Gastrocnemius medialis (tissue), 4 donors: Measurements from ENCODE around the gene AFAP1. TPM values are rescaled to one million over a fixed set of nuclear protein-coding genes. Genes with fewer than 3 reads are reported as not detected.

Experiments
- ATAC-seq, 2 donors: fragments of 150-250 bp; one replicate each; pipeline ENCODE4 v1.9.1; 2016
- DNase-seq, 2 donors: peaks; one replicate each; pipeline ENCODE4 v3.0.0-alpha.2; 2019
- H3K27ac ChIP-seq, 4 donors: fragments of 200-600 bp; sonication (generic); 1 replicate in 1 of 4; 2 replicates in 3 of 4; pipeline ENCODE4 v1.5.1; 2016 to 2018; ENCODE audit warnings: mild to moderate bottlenecking in 2 of 4, moderate library complexity in 1 of 4
- H3K27me3 ChIP-seq, 3 donors: fragments of 200-600 bp; sonication (generic) in 2 of 3; 1 replicate in 1 of 3; 2 replicates in 2 of 3; pipeline versions ENCODE4 v1.5.1 to v1.6.0; 2016 to 2019; ENCODE audit warnings: mild to moderate bottlenecking in 1 of 3, moderate library complexity in 1 of 3
- H3K36me3 ChIP-seq, 2 donors: fragments of 200-600 bp; sonication (generic) in 1 of 2; one replicate each; pipeline ENCODE4 v1.5.1; 2017 to 2018
- H3K4me1 ChIP-seq, 2 donors: fragments of 200-600 bp; sonication (generic) in 1 of 2; one replicate each; pipeline ENCODE4 v1.5.1; 2016 to 2017; ENCODE audit warnings: mild to moderate bottlenecking in 2 of 2
- H3K4me3 ChIP-seq, 4 donors: fragments of 200-600 bp; sonication (generic) in 3 of 4; 1 replicate in 1 of 4; 2 replicates in 3 of 4; pipeline ENCODE4 v1.5.1; 2016 to 2019; ENCODE audit warnings: mild to moderate bottlenecking in 2 of 4
- H3K9me3 ChIP-seq, 3 donors: fragments of 200-600 bp; sonication (generic) in 2 of 3; 1 replicate in 1 of 3; 2 replicates in 2 of 3; pipeline ENCODE4 v1.5.1; 2016 to 2019
- CTCF ChIP-seq, 5 experiments: fragments of 450-650 bp in 3 of 5; fragments of 200-600 bp in 2 of 5; sonication (generic) in 2 of 5; IDR thresholded peaks in 4 of 5; conservative IDR thresholded peaks in 1 of 5; 1 replicate in 4 of 5; 2 replicates in 1 of 5; pipeline ENCODE4 v1.5.1; 2016 to 2019; ENCODE audit warnings: antibody characterized with exemption in 5 of 5, mild to moderate bottlenecking in 3 of 5, moderate library complexity in 3 of 5
- POLR2A ChIP-seq, 2 donors: fragments of 450-650 bp; IDR thresholded peaks; one replicate each; pipeline ENCODE4 v1.6.1; 2017; ENCODE audit warnings: antibody characterized with exemption in 2 of 2, mild to moderate bottlenecking in 2 of 2, moderate library complexity in 2 of 2
- in situ Hi-C, 4 donors: fragments of 200-750 bp; cut with MboI; loops; one replicate each; pipeline versions ENCODE4 v1.15.0 to v1.8.0; 2017; ENCODE audit warnings: low sequenced_read_pairs in 4 of 4
- intact Hi-C: fragments of 100-400 bp; cut with DNase I; formaldehyde crosslinking; loops from one replicate; pipeline ENCODE4 v1.15.1; 2023; ENCODE audit warnings: low total_unique reads
- total RNA-seq, 4 donors: library from RNA; depleted of rRNA; stranded (reverse); fragments of >200 nt; gene quantifications; one replicate each; pipeline versions ENCODE4 v1.1.0 to v1.2.3, GENCODE V29; 2016

AFAP1 gene
- total RNA-seq, 4 donors from 2014 or later = 1.5 to 8.6 (median 3.5) TPM

- TF ChIP-seq POLR2A (IDR thresholded peaks at IDR 0.05) (no peak), CTCF (IDR thresholded peaks at IDR 0.05 in 4 of 5, conservative IDR thresholded peaks at IDR 0.05 in 1 of 5) (no peak)
- in situ Hi-C loops = loop anchor here in 2 of 4 donors (25.0 kb wide), 1 partner anchor 523 kb away; the partner anchor contains the start of gene SORCS2 (in 2 of the 2)
- H3K9me3 ChIP-seq = no peaks in the 10 kb centered on the region
- H3K27ac ChIP-seq = no peak overlapping the region
- intact Hi-C loops = no loop called here
- no peaks in the 10 kb centered on the region for H3K36me3 ChIP-seq
- no peak for DNase-seq
- H3K27me3 ChIP-seq = no peaks in the 10 kb centered on the region
- H3K4me3 ChIP-seq = no peak overlapping the region
- ATAC-seq = no peak
- no peaks in the 10 kb centered on the region for H3K4me1 ChIP-seq
Measured at GRCh38 chr4:7710576-7711306, 228.9 kb downstream of the AFAP1 start.

- Histone ChIP-seq H3K4me1 (no peaks in the 10 kb centered on the region), H3K36me3 (no peaks in the 10 kb centered on the region), H3K27ac (no peak overlapping the region), H3K9me3 (no peaks in the 10 kb centered on the region), H3K27me3 (no peaks in the 10 kb centered on the region), H3K4me3 (no peak overlapping the region)
- intact Hi-C loops (no loop called here), in situ Hi-C loops (loop anchor here in 2 of 4 donors (25.0 kb wide), 1 partner anchor 523 kb away; the partner anchor contains the start of gene SORCS2 (in 2 of the 2))
- ATAC-seq (no peak), DNase-seq (no peak)
- TF ChIP-seq POLR2A (IDR thresholded peaks at IDR 0.05) (no peak), CTCF (IDR thresholded peaks at IDR 0.05 in 4 of 5, conservative IDR thresholded peaks at IDR 0.05 in 1 of 5) (no peak)
Measured at GRCh38 chr4:7710126-7710525, 229.5 kb downstream of the AFAP1 start.

- Histone ChIP-seq H3K27me3 (no peaks in the 10 kb centered on the region), H3K9me3 (no peaks in the 10 kb centered on the region), H3K27ac (no peak overlapping the region), H3K36me3 (no peaks in the 10 kb centered on the region), H3K4me1 (no peaks in the 10 kb centered on the region), H3K4me3 (no peak overlapping the region)
- no peak for ATAC-seq
- no peak for DNase-seq
- intact Hi-C loops = no loop called here
- in situ Hi-C loops = loop anchor here in 2 of 4 donors (25.0 kb wide), 1 partner anchor 522 kb away; the partner anchor contains the start of gene SORCS2 (in 2 of the 2)
- no peak for TF ChIP-seq CTCF (IDR thresholded peaks at IDR 0.05 in 4 of 5, conservative IDR thresholded peaks at IDR 0.05 in 1 of 5)
- no peak for TF ChIP-seq POLR2A (IDR thresholded peaks at IDR 0.05)
Measured at GRCh38 chr4:7709431-7709830, 230.2 kb downstream of the AFAP1 start.

GRCh38 chr4:7708981-7709380, 230.7 kb downstream of the AFAP1 start:
- Histone ChIP-seq H3K36me3 (no peaks in the 10 kb centered on the region), H3K27ac (no peak overlapping the region), H3K4me3 (no peak overlapping the region), H3K9me3 (no peaks in the 10 kb centered on the region), H3K27me3 (no peaks in the 10 kb centered on the region), H3K4me1 (no peaks in the 10 kb centered on the region)
- no peak for ATAC-seq
- in situ Hi-C loops (loop anchor here in 2 of 4 donors (25.0 kb wide), 1 partner anchor 522 kb away; the partner anchor contains the start of gene SORCS2 (in 2 of the 2)), intact Hi-C loops (no loop called here)
- no peak for DNase-seq
- no peak for TF ChIP-seq CTCF (IDR thresholded peaks at IDR 0.05 in 4 of 5, conservative IDR thresholded peaks at IDR 0.05 in 1 of 5)
- no peak for TF ChIP-seq POLR2A (IDR thresholded peaks at IDR 0.05)

Other genes starting within 250 kb of the AFAP1 start
- 100 to 1,000 TPM; 177 to 281 (median 244) TPM for gene ABLIM2, start 219.0 kb upstream of the AFAP1 start, total RNA-seq